ENCODE data around the gene SPCS2.

Gene SPCS2

GRCh38 chr11:74990941-74991340, 41.9 kb downstream of the SPCS2 start:
- no peak overlapping the region for H3K4ac ChIP-seq (ENCODE audit: low read depth in 1 of 2, low read length in 2 of 2)
- WGBS = 67% methylated on average over 1 of the region's 1 CpG
- H3K23ac ChIP-seq (ENCODE audit: low read length in 2 of 2) = no peak overlapping the region
- no peak overlapping the region for H3K18ac ChIP-seq (ENCODE audit: low read depth in 1 of 2, low read length in 2 of 2)
- H4K91ac ChIP-seq (ENCODE audit: low read length) = no peak overlapping the region
- no peak overlapping the region for H3K9ac ChIP-seq (ENCODE audit: low read length)
- H3K4me3 ChIP-seq (ENCODE audit: insufficient read depth in 1 of 2, low read depth in 1 of 2, low read length in 2 of 2) = no peak overlapping the region
- H2AFZ ChIP-seq (ENCODE audit: low read depth, low read length) = no peak overlapping the region
- H2BK12ac ChIP-seq (ENCODE audit: low read length in 2 of 2) = no peak overlapping the region
- H3K4me1 ChIP-seq (ENCODE audit: control insufficient read depth, insufficient read depth, low read depth, low read length) = peaks cover 1% of the 10 kb centered on the region
- no peak overlapping the region for H4K8ac ChIP-seq (ENCODE audit: low read length)
- H3K27me3 ChIP-seq (ENCODE audit: control insufficient read depth in 1 of 2, insufficient read depth in 1 of 2, low read length in 2 of 2) = no peaks in the 10 kb centered on the region
- no peak overlapping the region for H3K14ac ChIP-seq (ENCODE audit: low read length in 2 of 2)
- peaks cover 5 to 16% of the 10 kb centered on the region in 2 experiments for H3K36me3 ChIP-seq (ENCODE audit: control insufficient read depth in 1 of 2, insufficient read depth in 2 of 2, low read depth in 1 of 2, low read length in 2 of 2)
- no peak overlapping the region for H2BK15ac ChIP-seq (ENCODE audit: low read depth, poor library complexity, severe bottlenecking)
- no peaks in the 10 kb centered on the region for H3K9me3 ChIP-seq (ENCODE audit: control insufficient read depth, low read length)
- no peak overlapping the region for H2BK5ac ChIP-seq (ENCODE audit: low read depth, low read length, poor library complexity, severe bottlenecking)
- no peak overlapping the region for H2BK120ac ChIP-seq (ENCODE audit: low read depth, low read length)
- H3K27ac ChIP-seq (ENCODE audit: low read length, poor library complexity, severe bottlenecking) = no peak overlapping the region
- H3K4me2 ChIP-seq (ENCODE audit: low read length, poor library complexity, severe bottlenecking) = no peak overlapping the region
- peaks cover 14% of the 10 kb centered on the region for H3K79me1 ChIP-seq (replicated peaks; ENCODE audit: low read length, poor library complexity, severe bottlenecking)
- H2AK5ac ChIP-seq (ENCODE audit: low read length, severe bottlenecking) = no peak overlapping the region
- no peak for DNase-seq

- H3K27me3 ChIP-seq (ENCODE audit: control insufficient read depth in 1 of 2, insufficient read depth in 1 of 2, low read length in 2 of 2) = no peaks in the 10 kb centered on the region
- H3K4ac ChIP-seq (ENCODE audit: low read depth in 1 of 2, low read length in 2 of 2) = no peak overlapping the region
- H3K27ac ChIP-seq (ENCODE audit: low read length, poor library complexity, severe bottlenecking) = no peak overlapping the region
- H2AK5ac ChIP-seq (ENCODE audit: low read length, severe bottlenecking) = no peak overlapping the region
- no peak overlapping the region for H2AFZ ChIP-seq (ENCODE audit: low read depth, low read length)
- H2BK5ac ChIP-seq (ENCODE audit: low read depth, low read length, poor library complexity, severe bottlenecking) = no peak overlapping the region
- no peak overlapping the region for H4K91ac ChIP-seq (ENCODE audit: low read length)
- no peak overlapping the region for H2BK12ac ChIP-seq (ENCODE audit: low read length in 2 of 2)
- H2BK120ac ChIP-seq (ENCODE audit: low read depth, low read length) = no peak overlapping the region
- no peak overlapping the region for H2BK15ac ChIP-seq (ENCODE audit: low read depth, poor library complexity, severe bottlenecking)
- no peak overlapping the region for H3K9ac ChIP-seq (ENCODE audit: low read length)
- no peak overlapping the region for H3K4me3 ChIP-seq (ENCODE audit: insufficient read depth in 1 of 2, low read depth in 1 of 2, low read length in 2 of 2)
- H3K9me3 ChIP-seq (ENCODE audit: control insufficient read depth, low read length) = no peaks in the 10 kb centered on the region
- no peak overlapping the region for H3K14ac ChIP-seq (ENCODE audit: low read length in 2 of 2)
- H3K18ac ChIP-seq (ENCODE audit: low read depth in 1 of 2, low read length in 2 of 2) = no peak overlapping the region
- peaks cover 14% of the 10 kb centered on the region for H3K79me1 ChIP-seq (replicated peaks; ENCODE audit: low read length, poor library complexity, severe bottlenecking)
- peaks cover 5 to 16% of the 10 kb centered on the region in 2 experiments for H3K36me3 ChIP-seq (ENCODE audit: control insufficient read depth in 1 of 2, insufficient read depth in 2 of 2, low read depth in 1 of 2, low read length in 2 of 2)
- no peak overlapping the region for H4K8ac ChIP-seq (ENCODE audit: low read length)
- H3K4me1 ChIP-seq (ENCODE audit: control insufficient read depth, insufficient read depth, low read depth, low read length) = peaks cover 1% of the 10 kb centered on the region
- DNase-seq = no peak
- WGBS = no CpG with 5 or more reads among the region's 5 CpGs
- H3K4me2 ChIP-seq (ENCODE audit: low read length, poor library complexity, severe bottlenecking) = no peak overlapping the region
- no peak overlapping the region for H3K23ac ChIP-seq (ENCODE audit: low read length in 2 of 2)
Measured at GRCh38 chr11:74992852-74993251, 43.8 kb downstream of the SPCS2 start.

- no peak overlapping the region for H3K18ac ChIP-seq (ENCODE audit: low read depth in 1 of 2, low read length in 2 of 2)
- H3K14ac ChIP-seq (ENCODE audit: low read length in 2 of 2) = no peak overlapping the region
- peaks cover 8 to 10% of the 10 kb centered on the region in 2 experiments for H3K36me3 ChIP-seq (ENCODE audit: control insufficient read depth in 1 of 2, insufficient read depth in 2 of 2, low read depth in 1 of 2, low read length in 2 of 2)
- H2BK120ac ChIP-seq (ENCODE audit: low read depth, low read length) = no peak overlapping the region
- no peak overlapping the region for H2BK12ac ChIP-seq (ENCODE audit: low read length in 2 of 2)
- H4K91ac ChIP-seq (ENCODE audit: low read length) = no peak overlapping the region
- H2BK15ac ChIP-seq (ENCODE audit: low read depth, poor library complexity, severe bottlenecking) = no peak overlapping the region
- no peak overlapping the region for H4K8ac ChIP-seq (ENCODE audit: low read length)
- H3K4ac ChIP-seq (ENCODE audit: low read depth in 1 of 2, low read length in 2 of 2) = no peak overlapping the region
- H2BK5ac ChIP-seq (ENCODE audit: low read depth, low read length, poor library complexity, severe bottlenecking) = no peak overlapping the region
- DNase-seq = no peak
- H2AFZ ChIP-seq (ENCODE audit: low read depth, low read length) = no peak overlapping the region
- 93% methylated on average over 3 of the region's 3 CpGs for WGBS
- no peaks in the 10 kb centered on the region for H3K4me1 ChIP-seq (ENCODE audit: control insufficient read depth, insufficient read depth, low read depth, low read length)
- no peaks in the 10 kb centered on the region for H3K27me3 ChIP-seq (ENCODE audit: control insufficient read depth in 1 of 2, insufficient read depth in 1 of 2, low read length in 2 of 2)
- no peak overlapping the region for H3K23ac ChIP-seq (ENCODE audit: low read length in 2 of 2)
- H3K27ac ChIP-seq (ENCODE audit: low read length, poor library complexity, severe bottlenecking) = no peak overlapping the region
- no peak overlapping the region for H2AK5ac ChIP-seq (ENCODE audit: low read length, severe bottlenecking)
- no peaks in the 10 kb centered on the region for H3K9me3 ChIP-seq (ENCODE audit: control insufficient read depth, low read length)
- H3K4me3 ChIP-seq (ENCODE audit: insufficient read depth in 1 of 2, low read depth in 1 of 2, low read length in 2 of 2) = no peak overlapping the region
- H3K4me2 ChIP-seq (ENCODE audit: low read length, poor library complexity, severe bottlenecking) = no peak overlapping the region
- H3K79me1 ChIP-seq (replicated peaks; ENCODE audit: low read length, poor library complexity, severe bottlenecking) = no peaks in the 10 kb centered on the region
- no peak overlapping the region for H3K9ac ChIP-seq (ENCODE audit: low read length)
Measured at GRCh38 chr11:75000975-75001354, 51.9 kb downstream of the SPCS2 start.

GRCh38 chr11:75001686-75002085, 52.6 kb downstream of the SPCS2 start:
- Histone ChIP-seq H2AFZ (ENCODE audit: low read depth, low read length) (no peak overlapping the region), H3K18ac (ENCODE audit: low read depth in 1 of 2, low read length in 2 of 2) (no peak overlapping the region), H2BK5ac (ENCODE audit: low read depth, low read length, poor library complexity, severe bottlenecking) (no peak overlapping the region), H3K9me3 (ENCODE audit: control insufficient read depth, low read length) (no peaks in the 10 kb centered on the region), H4K91ac (ENCODE audit: low read length) (no peak overlapping the region), H2BK12ac (ENCODE audit: low read length in 2 of 2) (no peak overlapping the region), H2AK5ac (ENCODE audit: low read length, severe bottlenecking) (no peak overlapping the region), H2BK120ac (ENCODE audit: low read depth, low read length) (no peak overlapping the region), H3K79me1 (replicated peaks; ENCODE audit: low read length, poor library complexity, severe bottlenecking) (no peaks in the 10 kb centered on the region), H3K27me3 (ENCODE audit: control insufficient read depth in 1 of 2, insufficient read depth in 1 of 2, low read length in 2 of 2) (no peaks in the 10 kb centered on the region), H3K14ac (ENCODE audit: low read length in 2 of 2) (no peak overlapping the region), H4K8ac (ENCODE audit: low read length) (no peak overlapping the region), H3K4me2 (ENCODE audit: low read length, poor library complexity, severe bottlenecking) (no peak overlapping the region), H3K4me3 (ENCODE audit: insufficient read depth in 1 of 2, low read depth in 1 of 2, low read length in 2 of 2) (no peak overlapping the region), H2BK15ac (ENCODE audit: low read depth, poor library complexity, severe bottlenecking) (no peak overlapping the region), H3K36me3 (ENCODE audit: control insufficient read depth in 1 of 2, insufficient read depth in 2 of 2, low read depth in 1 of 2, low read length in 2 of 2) (peaks cover 11 to 17% of the 10 kb centered on the region in 2 experiments), H3K4ac (ENCODE audit: low read depth in 1 of 2, low read length in 2 of 2) (no peak overlapping the region), H3K4me1 (ENCODE audit: control insufficient read depth, insufficient read depth, low read depth, low read length) (no peaks in the 10 kb centered on the region), H3K27ac (ENCODE audit: low read length, poor library complexity, severe bottlenecking) (no peak overlapping the region), H3K23ac (ENCODE audit: low read length in 2 of 2) (no peak overlapping the region), H3K9ac (ENCODE audit: low read length) (no peak overlapping the region)
- WGBS = 94% methylated on average over 3 of the region's 3 CpGs
- no peak for DNase-seq
